ENCODE results near the gene CTSF.

DNA sequence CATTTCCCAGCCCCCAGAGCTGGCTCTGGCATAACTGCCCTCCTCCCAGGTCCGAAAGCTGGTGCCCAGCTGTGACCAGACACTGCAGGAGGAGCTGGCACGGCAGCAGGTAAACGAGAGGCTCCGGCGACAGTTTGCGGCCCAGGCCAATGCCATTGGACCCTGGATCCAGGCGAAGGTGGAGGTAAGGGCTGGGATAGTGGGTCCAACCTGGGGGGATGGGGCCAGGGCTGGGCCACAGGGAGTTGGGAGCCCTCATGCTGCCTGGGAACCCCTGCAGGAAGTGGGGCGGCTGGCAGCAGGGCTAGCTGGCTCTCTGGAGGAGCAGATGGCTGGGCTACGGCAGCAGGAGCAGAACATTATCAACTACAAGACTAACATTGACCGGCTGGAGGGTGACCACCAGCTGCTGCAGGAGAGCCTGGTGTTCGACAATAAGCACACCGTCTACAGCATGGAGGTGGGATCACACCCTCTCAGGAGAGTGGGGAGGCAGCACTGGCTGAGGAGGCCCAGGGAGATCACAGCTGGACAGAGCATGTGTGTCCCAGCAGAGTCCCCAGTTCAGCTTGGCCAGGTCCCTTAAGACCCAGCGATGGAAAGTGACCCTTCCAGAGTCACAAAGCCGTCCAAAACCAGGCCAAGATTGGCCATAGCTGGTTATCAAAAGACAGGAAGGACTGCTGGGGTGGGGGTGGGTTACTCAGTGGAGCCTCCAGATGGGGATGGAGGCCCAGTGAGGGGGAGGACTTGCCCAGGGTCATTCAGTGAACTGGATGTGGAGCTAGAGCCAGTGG lies 7.0 kb downstream of the CTSF start:
- TF ChIP-seq, protein P1, sequence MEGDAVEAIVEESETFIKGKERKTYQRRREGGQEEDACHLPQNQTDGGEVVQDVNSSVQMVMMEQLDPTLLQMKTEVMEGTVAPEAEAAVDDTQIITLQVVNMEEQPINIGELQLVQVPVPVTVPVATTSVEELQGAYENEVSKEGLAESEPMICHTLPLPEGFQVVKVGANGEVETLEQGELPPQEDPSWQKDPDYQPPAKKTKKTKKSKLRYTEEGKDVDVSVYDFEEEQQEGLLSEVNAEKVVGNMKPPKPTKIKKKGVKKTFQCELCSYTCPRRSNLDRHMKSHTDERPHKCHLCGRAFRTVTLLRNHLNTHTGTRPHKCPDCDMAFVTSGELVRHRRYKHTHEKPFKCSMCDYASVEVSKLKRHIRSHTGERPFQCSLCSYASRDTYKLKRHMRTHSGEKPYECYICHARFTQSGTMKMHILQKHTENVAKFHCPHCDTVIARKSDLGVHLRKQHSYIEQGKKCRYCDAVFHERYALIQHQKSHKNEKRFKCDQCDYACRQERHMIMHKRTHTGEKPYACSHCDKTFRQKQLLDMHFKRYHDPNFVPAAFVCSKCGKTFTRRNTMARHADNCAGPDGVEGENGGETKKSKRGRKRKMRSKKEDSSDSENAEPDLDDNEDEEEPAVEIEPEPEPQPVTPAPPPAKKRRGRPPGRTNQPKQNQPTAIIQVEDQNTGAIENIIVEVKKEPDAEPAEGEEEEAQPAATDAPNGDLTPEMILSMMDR (IDR thresholded peaks at IDR 0.05; ENCODE audit: insufficient read depth, low read length): no peak
- no peak for TF ChIP-seq SPI1 (IDR thresholded peaks at IDR 0.05; ENCODE audit: borderline replicate concordance, low read depth)

All from HL-60 (cell line).